AG04450 (cell line): ENCODE measurements around the gene CLMP. TPM values are rescaled to one million over a fixed set of nuclear protein-coding genes. Genes with fewer than 3 reads are reported as not detected.

Experiments
- polyA plus RNA-seq: library from polyadenylated mRNA; depleted of rRNA; stranded (reverse); fragments of >200 nt; gene quantifications from 2 replicates; pipeline ENCODE4 v1.2.3, GENCODE V29; 2011; rRNA removed
- small RNA-seq: library from RNA; depleted of rRNA; stranded (forward); fragments of <200 nt; gene quantifications from one replicate; pipeline ENCODE3, GENCODE V24; 2012; ENCODE audit warnings: low read depth; ENCODE audit not compliant: insufficient read length

The CLMP gene
- polyA plus RNA-seq, 1 experiment: 288 TPM

Small RNA genes within 50 kb of the gene (small RNA-seq; reads per million reads assigned to genes)
- gene RPL31P47 (not detected), gene SNORD14C (not detected), gene SNORD14D (not detected), gene SNORD14E (567 reads per million, percentile 94 among the genes with 10 or more reads in this experiment)

Other genes starting within 250 kb of the CLMP start
- gene BSX, start 213.4 kb downstream of the CLMP start, polyA plus RNA-seq: not detected in 2 replicates
- gene HSPA8, start 133.1 kb downstream of the CLMP start, polyA plus RNA-seq: 2,659 and 3,006 TPM in 2 replicates
- gene GRAMD1B, start 235.0 kb upstream of the CLMP start, polyA plus RNA-seq: 2.1 and 2.7 TPM in 2 replicates